ENCODE data around the gene C5orf52. TPM values are rescaled to one million over a fixed set of nuclear protein-coding genes. Genes with fewer than 3 reads are reported as not detected.
A peak's percentile ranks its signal among the peaks of the same experiment; 100 is the strongest.

Gene C5orf52
- not detected for total RNA-seq

GRCh38 chr5:157670662-157671591 lies at the start of gene C5orf52:
TSS of gene C5orf52 (plus strand) at chr5:157671533. CDS start at chr5:157671615, 82 bp downstream.
- WGBS, result 4% methylated on average over 39 of the region's 59 CpGs
- peaks cover 15% of the 10 kb centered on the region for H3K4me1 ChIP-seq
- no peaks in the 10 kb centered on the region for H3K9me3 ChIP-seq
- no peak within 1 kb of the TSS for H3K27ac ChIP-seq
- H3K36me3 ChIP-seq, result no peaks in the 10 kb centered on the region
- peak in 1 of 2 donors; percentile 62 for DNase-seq (ENCODE audit: low spot score in 2 of 2)
- H3K27me3 ChIP-seq, result peaks cover 27% of the 10 kb centered on the region
- TF ChIP-seq POLR2AphosphoS5 (IDR thresholded peaks at IDR 0.05) (no peak), CTCF (IDR thresholded peaks at IDR 0.05) (no peak)
- peak within 1 kb of the TSS; percentile 55 for H3K4me3 ChIP-seq

- no peaks in the 10 kb centered on the region for H3K4me1 ChIP-seq
- WGBS, result 32% methylated on average over 2 of the region's 2 CpGs
- TF ChIP-seq POLR2A (IDR thresholded peaks at IDR 0.05) (no peak), POLR2AphosphoS5 (IDR thresholded peaks at IDR 0.05) (no peak), EP300 (IDR thresholded peaks at IDR 0.05) (no peak), CTCF (IDR thresholded peaks at IDR 0.05) (no peak)
- H3K4me3 ChIP-seq, result no peak overlapping the region
- H3K27me3 ChIP-seq, result no peaks in the 10 kb centered on the region
- H3K27ac ChIP-seq, result no peak overlapping the region
- no peaks in the 10 kb centered on the region for H3K9me3 ChIP-seq
- DNase-seq (ENCODE audit: low spot score in 2 of 2), result no peak
- no peaks in the 10 kb centered on the region for H3K36me3 ChIP-seq
These were observed 47.2 kb upstream of the C5orf52 start for GRCh38 chr5:157624144-157624543.

- Histone ChIP-seq H3K4me3 (no peak overlapping the region), H3K9me3 (no peaks in the 10 kb centered on the region), H3K36me3 (no peaks in the 10 kb centered on the region), H3K27ac (no peak overlapping the region), H3K27me3 (no peaks in the 10 kb centered on the region), H3K4me1 (no peaks in the 10 kb centered on the region)
- DNase-seq (ENCODE audit: low spot score in 2 of 2), result no peak
- TF ChIP-seq EP300 (IDR thresholded peaks at IDR 0.05) (no peak), CTCF (IDR thresholded peaks at IDR 0.05) (no peak), POLR2A (IDR thresholded peaks at IDR 0.05) (no peak), POLR2AphosphoS5 (IDR thresholded peaks at IDR 0.05) (no peak)
- WGBS, result 94% methylated on average over 6 of the region's 6 CpGs
These were observed 44.5 kb upstream of the C5orf52 start for GRCh38 chr5:157626831-157627230.

GRCh38 chr5:157630341-157630740 lies 41.0 kb upstream of the C5orf52 start:
- TF ChIP-seq POLR2A (IDR thresholded peaks at IDR 0.05), result no peak
- no peak for TF ChIP-seq POLR2AphosphoS5 (IDR thresholded peaks at IDR 0.05)
- no peak for TF ChIP-seq EP300 (IDR thresholded peaks at IDR 0.05)
- TF ChIP-seq CTCF (IDR thresholded peaks at IDR 0.05), result no peak
- no peaks in the 10 kb centered on the region for H3K36me3 ChIP-seq
- WGBS, result 93% methylated on average over 2 of the region's 2 CpGs
- no peak overlapping the region for H3K4me3 ChIP-seq
- H3K27me3 ChIP-seq, result no peaks in the 10 kb centered on the region
- no peaks in the 10 kb centered on the region for H3K4me1 ChIP-seq
- no peak overlapping the region for H3K27ac ChIP-seq
- DNase-seq (ENCODE audit: low spot score in 2 of 2), result no peak
- no peaks in the 10 kb centered on the region for H3K9me3 ChIP-seq

GRCh38 chr5:157640406-157641066 lies 30.8 kb upstream of the C5orf52 start:
- TF ChIP-seq POLR2AphosphoS5 (IDR thresholded peaks at IDR 0.05), result no peak
- TF ChIP-seq POLR2A (IDR thresholded peaks at IDR 0.05), result no peak
- no peak for TF ChIP-seq EP300 (IDR thresholded peaks at IDR 0.05)
- no peak for TF ChIP-seq CTCF (IDR thresholded peaks at IDR 0.05)

More at GRCh38 chr5:157640406-157641066, 30.8 kb upstream of the C5orf52 start:
- no peaks in the 10 kb centered on the region for H3K27me3 ChIP-seq
- H3K9me3 ChIP-seq, result no peaks in the 10 kb centered on the region
- 86% methylated on average over 9 of the region's 9 CpGs for WGBS
- H3K27ac ChIP-seq, result no peak overlapping the region
- no peaks in the 10 kb centered on the region for H3K36me3 ChIP-seq
- DNase-seq (ENCODE audit: low spot score in 2 of 2), result no peak
- no peak overlapping the region for H3K4me3 ChIP-seq
- H3K4me1 ChIP-seq, result no peaks in the 10 kb centered on the region
